GM19035 (cell line): Measurements from ENCODE around the gene ZNF8.
"Not testable (repeated sequence)": the region's sequence is repeated elsewhere in the genome, so short reads cannot be mapped to it uniquely, and the experiment has no call there.

ENCODE experiments used
- ATAC-seq: cut with Tn5 transposase; IDR thresholded peaks from one replicate; pipeline ENCODE4 v1.9.1; 2021; ENCODE audit not compliant: unreplicated experiment

ZNF8 gene

GRCh38 chr19:58278541-58279041 is at the start of gene ZNF8:
Gene ZNF8 (plus strand): TSS chr19:58278955. CDS start chr19:58279082, 127 bp downstream.
- peak; percentile 97 for ATAC-seq

GRCh38 chr19:58229255-58229639 is 49.5 kb upstream of the ZNF8 start:
- peak; percentile 7 for ATAC-seq

DNA sequence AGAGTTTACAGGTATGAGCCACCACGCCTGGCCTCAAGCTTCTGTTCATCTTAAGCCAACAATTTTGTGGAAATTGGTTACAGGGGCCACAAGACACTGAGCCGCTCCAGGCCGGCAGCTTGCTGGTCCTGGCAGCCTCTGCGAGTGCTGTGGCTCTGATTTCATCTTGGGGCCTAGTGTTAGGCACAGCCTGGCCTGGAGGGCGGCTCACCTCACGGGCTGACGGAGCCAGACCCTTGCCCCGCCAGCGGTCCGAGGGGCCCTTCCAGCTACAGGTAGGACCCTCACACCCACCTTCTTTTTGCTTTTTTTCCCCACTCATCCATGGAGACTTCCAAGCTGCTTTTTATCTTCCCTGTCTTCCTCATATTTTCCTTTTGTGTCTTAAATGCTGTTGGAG is 41.4 kb upstream of the ZNF8 start:
- no peak for ATAC-seq

DNA sequence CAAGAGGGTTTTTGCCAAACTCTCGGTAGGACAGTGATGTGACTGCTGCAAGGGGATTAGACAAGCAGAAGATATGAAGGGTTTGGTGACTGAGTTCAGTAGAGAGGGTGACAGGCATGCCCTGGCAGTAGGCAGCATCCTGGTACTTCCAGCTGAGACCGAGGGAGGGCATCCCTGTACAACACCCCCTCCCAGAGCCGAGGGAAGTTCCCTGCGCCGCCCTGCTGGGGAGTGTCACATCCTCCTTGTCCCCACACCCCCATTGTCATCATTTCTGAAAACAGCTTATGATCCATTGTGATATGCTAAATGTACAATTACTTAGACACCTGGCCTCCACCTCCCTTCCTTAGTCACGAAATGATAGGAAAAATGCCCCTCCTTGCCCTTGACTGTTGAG is 35.4 kb upstream of the ZNF8 start:
- ATAC-seq, result no peak

DNA sequence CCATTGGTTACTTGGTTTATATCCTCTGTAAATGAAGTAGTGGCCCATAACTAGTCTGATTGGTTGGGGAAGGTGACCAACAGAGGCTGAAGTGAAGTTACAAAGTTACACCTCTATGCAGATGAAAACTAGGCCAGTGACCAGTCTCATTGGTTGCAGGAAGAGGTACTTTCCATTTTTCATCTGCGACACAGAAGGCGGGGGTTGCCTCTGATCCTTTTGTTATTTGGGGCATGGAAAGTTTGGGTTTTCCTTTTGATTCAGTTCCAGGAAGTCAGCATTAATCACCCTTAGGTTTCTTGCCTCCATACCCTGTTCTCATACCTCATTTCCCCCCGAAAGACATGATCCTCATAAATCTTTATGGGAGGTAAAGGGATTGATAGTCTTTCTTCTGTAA is 29.9 kb upstream of the ZNF8 start:
- no peak for ATAC-seq

GRCh38 chr19:58252102-58252685 is 26.6 kb upstream of the ZNF8 start:
- no peak for ATAC-seq

- not testable (repeated sequence) for ATAC-seq
Observed at GRCh38 chr19:58258259-58258658, 20.5 kb upstream of the ZNF8 start.

DNA sequence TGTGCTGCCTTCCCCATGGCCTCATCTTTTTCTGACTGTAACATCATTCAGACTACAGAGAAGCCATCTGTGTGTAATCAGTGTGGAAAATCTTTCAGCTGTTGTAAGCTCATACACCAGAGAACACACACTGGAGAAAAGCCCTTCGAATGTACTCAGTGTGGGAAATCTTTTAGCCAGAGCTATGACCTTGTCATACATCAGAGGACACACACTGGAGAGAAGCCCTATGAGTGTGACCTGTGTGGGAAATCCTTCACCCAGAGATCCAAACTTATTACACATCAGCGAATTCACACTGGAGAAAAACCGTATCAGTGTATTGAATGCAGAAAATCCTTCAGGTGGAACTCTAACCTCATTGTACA is 17.2 kb upstream of the ZNF8 start:
- no peak for ATAC-seq

- no peak for ATAC-seq
Observed at GRCh38 chr19:58261968-58262921, 16.5 kb upstream of the ZNF8 start.

- no peak for ATAC-seq
Observed at GRCh38 chr19:58262922-58263296, 15.8 kb upstream of the ZNF8 start.

- ATAC-seq, result no peak
Observed at GRCh38 chr19:58265100-58265499, 13.7 kb upstream of the ZNF8 start.

GRCh38 chr19:58268344-58268743 is 10.4 kb upstream of the ZNF8 start:
- ATAC-seq, result no peak

- ATAC-seq, result no peak
Observed at GRCh38 chr19:58274771-58275201, 4.0 kb upstream of the ZNF8 start.

GRCh38 chr19:58275564-58275963 is 3.2 kb upstream of the ZNF8 start:
- no peak for ATAC-seq

- no peak for ATAC-seq
Observed at GRCh38 chr19:58277197-58277596, 1.6 kb upstream of the ZNF8 start.

GRCh38 chr19:58277748-58278540 is 811 bp upstream of the ZNF8 start:
- ATAC-seq, result no peak

DNA sequence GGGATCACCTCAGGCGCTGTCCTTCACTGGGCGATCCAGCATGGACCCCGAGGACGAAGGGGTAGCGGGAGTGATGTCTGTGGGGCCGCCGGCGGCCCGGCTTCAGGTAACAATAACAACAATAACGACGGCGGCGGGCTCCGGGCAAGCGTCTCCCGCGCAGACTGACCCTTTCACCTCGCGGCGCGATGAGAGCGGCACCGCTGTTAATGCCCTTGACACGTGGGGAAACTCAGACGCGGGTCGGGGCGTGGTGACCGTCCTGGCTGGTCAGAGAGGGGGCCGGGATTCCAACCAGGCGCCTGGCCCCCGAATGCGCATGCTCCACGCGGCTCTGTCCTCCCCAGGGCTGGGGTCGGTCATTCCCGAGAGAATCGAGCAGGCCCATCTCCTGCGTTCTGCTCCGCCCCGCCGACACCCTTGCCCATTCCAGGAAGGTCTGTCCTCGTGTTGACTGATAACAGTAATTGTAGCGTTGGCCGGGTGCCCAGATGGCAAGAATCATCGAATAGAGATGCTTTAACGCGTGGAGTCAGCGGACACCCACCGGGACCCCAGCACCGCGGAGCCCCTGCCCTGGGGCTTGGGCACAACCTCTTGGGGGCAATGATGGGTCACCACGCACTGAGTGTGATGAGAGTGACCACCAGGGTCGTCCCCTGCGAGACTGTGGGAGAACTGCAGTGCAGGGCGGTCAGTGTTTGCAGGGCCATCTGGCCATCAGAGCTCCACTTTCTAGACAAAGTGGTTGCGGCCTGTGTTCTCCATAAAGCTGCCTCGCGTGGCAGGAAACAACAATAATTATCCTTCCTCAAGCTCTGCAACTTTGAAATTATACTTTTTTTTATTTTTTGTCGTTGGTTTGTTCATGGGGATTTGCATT is 528 bp downstream of the ZNF8 start:
- peak; percentile 26 for ATAC-seq

GRCh38 chr19:58279925-58280316 is 1.2 kb downstream of the ZNF8 start:
- no peak for ATAC-seq

- no peak for ATAC-seq
Observed at GRCh38 chr19:58284199-58284598, 5.4 kb downstream of the ZNF8 start.

- ATAC-seq, result no peak
Observed at GRCh38 chr19:58291943-58292342, 13.2 kb downstream of the ZNF8 start.
